ENCODE data around the gene UBR7.

DNA sequence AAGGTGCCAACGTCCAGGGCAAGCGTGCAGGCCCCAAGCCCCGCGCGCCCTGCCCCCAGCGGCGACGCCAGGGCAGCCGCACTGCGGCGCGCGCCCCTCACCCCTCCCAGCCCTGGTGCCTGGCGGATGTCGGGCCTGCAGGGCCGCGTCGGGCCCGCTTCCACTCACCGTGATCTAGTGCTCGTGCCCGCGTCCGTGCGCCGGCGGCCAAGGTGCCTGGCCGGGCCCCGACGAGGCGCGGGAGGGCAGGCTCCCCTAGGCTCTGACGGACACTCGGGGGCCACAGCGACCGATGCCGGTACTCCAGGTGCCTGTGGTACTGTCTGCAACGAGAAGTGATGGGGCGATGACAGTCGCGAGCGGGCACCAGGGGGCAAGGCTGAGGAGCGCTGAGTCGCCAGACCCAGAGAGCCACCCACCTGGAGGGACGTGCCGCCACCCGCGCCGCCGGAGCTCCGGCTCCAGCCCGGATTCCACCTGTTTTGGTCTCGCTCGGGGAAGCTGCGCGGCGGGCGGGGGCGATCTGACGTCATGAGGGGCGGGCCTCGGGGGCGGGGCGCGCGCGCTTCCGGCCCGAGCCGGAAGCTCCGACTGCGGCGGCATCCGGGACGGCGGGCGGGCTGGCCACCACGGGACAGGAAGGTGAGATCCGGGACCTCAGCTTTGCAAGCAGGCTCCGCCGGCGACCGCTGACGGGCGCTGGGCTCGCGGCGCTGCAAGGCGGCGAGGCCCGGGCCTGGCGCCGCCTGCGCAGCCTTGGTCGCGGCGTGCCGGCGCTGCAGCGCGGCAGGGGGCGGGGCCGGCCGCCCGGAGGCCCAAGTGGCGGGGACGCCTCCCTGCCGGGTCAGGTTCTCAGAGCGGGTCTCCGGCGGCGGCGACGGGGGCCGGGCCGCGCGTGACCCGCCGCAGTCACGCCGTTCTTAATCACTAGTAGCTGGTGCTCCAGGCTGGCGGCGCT lies 22.4 kb upstream of the UBR7 start, which contains the start of the genes LYSET and MOAP1:
- peak; percentile 75 for TF ChIP-seq POLR2A (IDR thresholded peaks at IDR 0.05)
- TF ChIP-seq EP300 (IDR thresholded peaks at IDR 0.05), result no peak

Measured in ovary (tissue), 1 donor.